Measurements from ENCODE around the gene PDE3B. TPM values are rescaled to one million over a fixed set of nuclear protein-coding genes. Genes with fewer than 3 reads are reported as not detected.

PDE3B gene
- total and polyA plus RNA-seq, 2 of the 8 experiments (the other 6 are each of a cell fraction or from before 2014, with no cell fraction given), result 2.7 to 10.9 TPM

GRCh38 chr11:14705067-14705466 lies 61.5 kb downstream of the PDE3B start:
- no peaks in the 10 kb centered on the region for H3K79me2 ChIP-seq (ENCODE audit: control insufficient read depth in 1 of 2, insufficient read depth in 2 of 2, low read length in 2 of 2)
- H3K4me1 ChIP-seq (replicated peaks in 1 of 4; ENCODE audit: control insufficient read depth in 3 of 4, insufficient read depth in 4 of 4, low read length in 3 of 4), result no peaks in the 10 kb centered on the region
- H3K56ac ChIP-seq (replicated peaks; ENCODE audit: insufficient read length, low read depth, low read length), result no peak overlapping the region
- no peaks in the 10 kb centered on the region for H3K23me2 ChIP-seq (ENCODE audit: low read depth, low read length)
- H3K4me3 ChIP-seq (ENCODE audit: extremely low read depth in 1 of 4, insufficient read depth in 2 of 4, low read depth in 3 of 4, low read length in 4 of 4), result no peak overlapping the region
- no peaks in the 10 kb centered on the region for H3K27me3 ChIP-seq (replicated peaks in 1 of 4; ENCODE audit: control insufficient read depth in 3 of 4, extremely low read depth in 1 of 4, insufficient read depth in 3 of 4, low read length in 3 of 4)
- no peak overlapping the region for H4K8ac ChIP-seq (ENCODE audit: extremely low read depth, insufficient read depth, low read length)
- no peaks in the 10 kb centered on the region for H4K20me1 ChIP-seq (replicated peaks in 1 of 2; ENCODE audit: control insufficient read depth in 1 of 2, insufficient read depth in 2 of 2, low read length in 2 of 2)
- ChIA-PET POLR2A (ENCODE audit: partially characterized antibody) (no interaction called here), CTCF (ENCODE audit: partially characterized antibody) (interaction anchor here (1.4 kb wide), 1 partner anchor 202 kb away, joined by 4 read pairs; no protein-coding TSS in a partner anchor)
- DNase-seq (ENCODE audit: low read depth in 1 of 2, low spot score in 2 of 2) (no peak), FAIRE-seq (no peak)
- no peak overlapping the region for H2BK15ac ChIP-seq (ENCODE audit: low read length)
- peaks cover 0 to 4% of the 10 kb centered on the region in 2 experiments; a peak in 2 of 4 replicates for H3K9me3 ChIP-seq (ENCODE audit: insufficient read depth in 2 of 2, low read depth in 1 of 2, low read length in 1 of 2)
- H3K4ac ChIP-seq (replicated peaks; ENCODE audit: insufficient read length, low read depth, low read length), result no peak overlapping the region
- H3K36me3 ChIP-seq (ENCODE audit: control insufficient read depth in 2 of 4, insufficient read depth in 4 of 4, low read length in 3 of 4), result no peaks in the 10 kb centered on the region; a peak in 1 of 8 replicates
- no peak overlapping the region for H4K5ac ChIP-seq (ENCODE audit: insufficient read length, low read depth, low read length)
- H2AFZ ChIP-seq (ENCODE audit: low read length), result no peak overlapping the region
- no peak overlapping the region for H4K91ac ChIP-seq (replicated peaks; ENCODE audit: insufficient read length, low read length)
- no peak overlapping the region for H2BK20ac ChIP-seq (ENCODE audit: low read length)
- no peaks in the 10 kb centered on the region for H3K79me1 ChIP-seq (ENCODE audit: low read depth, low read length)
- H3K23ac ChIP-seq (ENCODE audit: insufficient read length), result no peak overlapping the region
- 85% methylated on average over 2 of the region's 2 CpGs; no CpG with 5 or more reads in 1 of the 2 experiments for WGBS, 2 experiments (ENCODE audit: extremely low coverage in 1 of 2, insufficient coverage in 1 of 2, insufficient read length in 1 of 2, insufficient replicate concordance in 2 of 2, low coverage in 1 of 2, low lambda C conversion rate in 2 of 2, missing lambda C conversion rate in 1 of 2)
- H3K14ac ChIP-seq (ENCODE audit: insufficient read length), result no peak overlapping the region
- no peak overlapping the region for H2BK5ac ChIP-seq (ENCODE audit: low read depth, low read length)
- H3K9ac ChIP-seq (replicated peaks in 1 of 4; ENCODE audit: extremely low read depth in 1 of 4, low read depth in 3 of 4, low read length in 3 of 4), result no peak overlapping the region
- no peak overlapping the region for H2BK12ac ChIP-seq (ENCODE audit: low read depth, low read length)
- H3K27ac ChIP-seq (ENCODE audit: low read depth, low read length), result no peak overlapping the region
- H2BK120ac ChIP-seq (replicated peaks; ENCODE audit: low read depth, low read length), result no peak overlapping the region
- no peak overlapping the region for H3K4me2 ChIP-seq (ENCODE audit: insufficient read depth in 1 of 2, low read depth in 2 of 2, low read length in 2 of 2)
- H2AK5ac ChIP-seq (ENCODE audit: low read depth, low read length), result no peak overlapping the region
- H3K18ac ChIP-seq (ENCODE audit: extremely low read depth, low read length), result no peak overlapping the region
- TF ChIP-seq CHD1 (IDR thresholded peaks at IDR 0.05; ENCODE audit: low read depth, low read length) (no peak), CBX5 (IDR thresholded peaks at IDR 0.05; ENCODE audit: low read depth, low read length) (no peak), YY1 (IDR thresholded peaks at IDR 0.05; ENCODE audit: low read depth, low read length) (no peak), RBBP5 (IDR thresholded peaks at IDR 0.05; ENCODE audit: borderline replicate concordance, low read depth, low read length) (no peak), RAD21 (IDR thresholded peaks at IDR 0.05 in 1 of 2, conservative IDR thresholded peaks at IDR 0.05 in 1 of 2; ENCODE audit: low read depth in 2 of 2, low read length in 2 of 2) (no peak), SUZ12 (IDR thresholded peaks at IDR 0.05; ENCODE audit: low read length) (no peak), MAFK (IDR thresholded peaks at IDR 0.05; ENCODE audit: low read depth, low read length) (no peak), SIN3A (conservative IDR thresholded peaks at IDR 0.05 in 1 of 2, IDR thresholded peaks at IDR 0.05 in 1 of 2; ENCODE audit: low read depth in 1 of 2, low read length in 2 of 2) (no peak), TEAD4 (IDR thresholded peaks at IDR 0.05; ENCODE audit: low read depth, low read length) (no peak), TCF12 (IDR thresholded peaks at IDR 0.05; ENCODE audit: low read depth, low read length) (no peak), KDM4A (IDR thresholded peaks at IDR 0.05; ENCODE audit: low read depth, low read length, severe bottlenecking) (no peak), ASH2L (IDR thresholded peaks at IDR 0.05; ENCODE audit: low read length) (no peak), HDAC6 (IDR thresholded peaks at IDR 0.05; ENCODE audit: low read depth, low read length) (no peak)

Data from H1 (cell line).